Loucy (cell line): ENCODE results near the gene CHD9NB.
"Not testable (repeated sequence)": the region's sequence is repeated elsewhere in the genome, so short reads cannot be mapped to it uniquely, and the experiment has no call there.

ENCODE experiments used
- H2AFZ ChIP-seq: fragments of 200-600 bp; sonication (generic); 2 replicates; pipeline ENCODE4 v1.6.0; 2016; ENCODE audit warnings: antibody characterized with exemption, mild to moderate bottlenecking, low read length, moderate library complexity
- H3F3A ChIP-seq: fragments of 200-600 bp; 2 replicates; pipeline ENCODE4 v1.6.0; 2016; ENCODE audit warnings: antibody characterized with exemption, low read depth, mild to moderate bottlenecking
- H3K27me3 ChIP-seq: fragments of 200-600 bp; sonication (generic); 2 replicates; pipeline ENCODE4 v1.6.1; 2014; ENCODE audit warnings: low read length, mild to moderate bottlenecking; ENCODE audit not compliant: insufficient read depth, poor library complexity, severe bottlenecking
- H3K36me3 ChIP-seq: fragments of 200-600 bp; sonication (generic); 2 replicates; pipeline ENCODE4 v1.6.1; 2016; ENCODE audit warnings: low read length; ENCODE audit not compliant: insufficient read depth
- H3K4me1 ChIP-seq: fragments of 200-600 bp; sonication (generic); 2 replicates; pipeline ENCODE4 v1.5.1; 2014; ENCODE audit warnings: low read length, mild to moderate bottlenecking; ENCODE audit not compliant: insufficient read depth, poor library complexity, severe bottlenecking
- H3K4me2 ChIP-seq: fragments of 200-600 bp; sonication (generic); 2 replicates; pipeline ENCODE4 v1.6.0; 2014; ENCODE audit warnings: antibody characterized with exemption, low read length, low read depth, mild to moderate bottlenecking; ENCODE audit not compliant: poor library complexity, severe bottlenecking
- H3K4me3 ChIP-seq: fragments of 200-600 bp; sonication (generic); 2 replicates; pipeline ENCODE4 v1.5.1; 2014; ENCODE audit warnings: low read length, mild to moderate bottlenecking, mixed read lengths; ENCODE audit not compliant: poor library complexity, severe bottlenecking
- H3K79me2 ChIP-seq: fragments of 200-600 bp; sonication (generic); 2 replicates; pipeline ENCODE4 v1.6.1; 2014; ENCODE audit warnings: low read length; ENCODE audit not compliant: insufficient read depth
- H3K9ac ChIP-seq: fragments of 200-600 bp; sonication (generic); 2 replicates; pipeline ENCODE4 v1.6.0; 2014; ENCODE audit warnings: mild to moderate bottlenecking, low read depth, low read length, moderate library complexity; ENCODE audit not compliant: poor library complexity, severe bottlenecking
- H3K9me2 ChIP-seq: fragments of 200-600 bp; sonication (generic); replicated peaks from 2 replicates; pipeline ENCODE4 v1.6.1; 2016; ENCODE audit warnings: low read depth, low read length, mixed read lengths
- H3K9me3 ChIP-seq: fragments of 200-600 bp; sonication (generic); 2 replicates; pipeline ENCODE4 v1.6.1; 2014; ENCODE audit warnings: mild to moderate bottlenecking, antibody characterized with exemption, low read length, low read depth; ENCODE audit not compliant: insufficient read depth
- H4K20me1 ChIP-seq: fragments of 200-600 bp; sonication (generic); 2 replicates; pipeline ENCODE4 v1.6.0; 2014; ENCODE audit warnings: antibody characterized with exemption, low read length, mild to moderate bottlenecking; ENCODE audit not compliant: insufficient read depth, poor library complexity, severe bottlenecking
- CTCF ChIP-seq: fragments of 200-600 bp; sonication (generic); conservative IDR thresholded peaks from 2 replicates; pipeline ENCODE4 v1.5.1; 2014; ENCODE audit warnings: mild to moderate bottlenecking, antibody characterized with exemption, low read length
- EZH2phosphoT487 ChIP-seq: fragments of 200-600 bp; IDR thresholded peaks from 2 replicates; pipeline ENCODE4 v1.6.1; 2018; ENCODE audit warnings: antibody characterized with exemption, mild to moderate bottlenecking, moderate library complexity, borderline replicate concordance

CHD9NB gene

GRCh38 chr16:53080345-53081031 is 27.8 kb upstream of the CHD9NB start:
- TF ChIP-seq CTCF (no peak), EZH2phosphoT487 (no peak)
- Histone ChIP-seq H3K4me1 (no peaks in the 10 kb centered on the region), H3K27me3 (no peaks in the 10 kb centered on the region), H3F3A (no peaks in the 10 kb centered on the region), H3K9ac (no peak overlapping the region), H3K4me2 (no peak overlapping the region), H3K9me3 (no peaks in the 10 kb centered on the region), H3K79me2 (no peaks in the 10 kb centered on the region; the same call in 1 of the 2 replicates), H3K9me2 (no peaks in the 10 kb centered on the region), H3K4me3 (no peak overlapping the region), H4K20me1 (no peaks in the 10 kb centered on the region), H2AFZ (no peak overlapping the region), H3K36me3 (no peaks in the 10 kb centered on the region)

GRCh38 chr16:53078765-53079485 is 26.2 kb upstream of the CHD9NB start:
- H3K4me1 ChIP-seq = no peaks in the 10 kb centered on the region
- no peaks in the 10 kb centered on the region for H3K27me3 ChIP-seq
- no peak overlapping the region for H3K4me2 ChIP-seq
- no peak overlapping the region for H3K9ac ChIP-seq
- H3K9me2 ChIP-seq = no peaks in the 10 kb centered on the region
- no peaks in the 10 kb centered on the region for H4K20me1 ChIP-seq
- no peak overlapping the region for H2AFZ ChIP-seq
- H3F3A ChIP-seq = no peaks in the 10 kb centered on the region
- no peaks in the 10 kb centered on the region for H3K36me3 ChIP-seq
- H3K9me3 ChIP-seq = peaks cover 4% of the 10 kb centered on the region; the same call in 1 of the 2 replicates
- TF ChIP-seq CTCF (no peak), EZH2phosphoT487 (no peak)
- H3K79me2 ChIP-seq = no peaks in the 10 kb centered on the region; the same call in 1 of the 2 replicates
- H3K4me3 ChIP-seq = no peak overlapping the region

GRCh38 chr16:53078247-53078646 is 25.6 kb upstream of the CHD9NB start:
- H3K4me3 ChIP-seq = no peak overlapping the region
- H3K9me2 ChIP-seq = no peaks in the 10 kb centered on the region
- peaks cover 4% of the 10 kb centered on the region; the same call in 1 of the 2 replicates for H3K9me3 ChIP-seq
- no peaks in the 10 kb centered on the region for H3K4me1 ChIP-seq
- no peak for TF ChIP-seq EZH2phosphoT487
- TF ChIP-seq CTCF = no peak
- no peaks in the 10 kb centered on the region for H4K20me1 ChIP-seq
- no peaks in the 10 kb centered on the region for H3F3A ChIP-seq
- no peak overlapping the region for H3K9ac ChIP-seq
- no peaks in the 10 kb centered on the region for H3K27me3 ChIP-seq
- H2AFZ ChIP-seq = no peak overlapping the region
- H3K36me3 ChIP-seq = no peaks in the 10 kb centered on the region
- H3K4me2 ChIP-seq = no peak overlapping the region
- no peaks in the 10 kb centered on the region; the same call in 1 of the 2 replicates for H3K79me2 ChIP-seq

- not testable (repeated sequence) for H4K20me1 ChIP-seq, H3K9me2 ChIP-seq, H3F3A ChIP-seq, H3K79me2 ChIP-seq, H3K27me3 ChIP-seq, H2AFZ ChIP-seq, H3K4me1 ChIP-seq, H3K9me3 ChIP-seq, H3K9ac ChIP-seq, H3K4me2 ChIP-seq, H3K36me3 ChIP-seq, H3K4me3 ChIP-seq
Measured at GRCh38 chr16:53075461-53075860, 22.8 kb upstream of the CHD9NB start.

GRCh38 chr16:53074296-53074695 is 21.6 kb upstream of the CHD9NB start:
- not testable (repeated sequence) for H3K9me2 ChIP-seq, H2AFZ ChIP-seq, H3K27me3 ChIP-seq, H4K20me1 ChIP-seq, H3K9me3 ChIP-seq, H3K4me1 ChIP-seq, H3K4me2 ChIP-seq, H3K36me3 ChIP-seq, H3K4me3 ChIP-seq, H3K79me2 ChIP-seq, H3K9ac ChIP-seq, H3F3A ChIP-seq
